Stimulated activated CD4-positive, alpha-beta T cell treated with anti-CD3 and anti-CD28 coated beads, Interleukin-1b, Interleukin-23, amount 100 ng/mL, for 4 hours (primary cell): ENCODE results near the gene ZNF20.
"Not testable (repeated sequence)": the region's sequence is repeated elsewhere in the genome, so short reads cannot be mapped to it uniquely, and the experiment has no call there.

Experiments
- DNase-seq, 2 donors: peaks; one replicate each; pipeline ENCODE4 v3.0.0-alpha.2; 2020; ENCODE audit warnings: low read depth in 2 of 2

ZNF20 gene

DNA sequence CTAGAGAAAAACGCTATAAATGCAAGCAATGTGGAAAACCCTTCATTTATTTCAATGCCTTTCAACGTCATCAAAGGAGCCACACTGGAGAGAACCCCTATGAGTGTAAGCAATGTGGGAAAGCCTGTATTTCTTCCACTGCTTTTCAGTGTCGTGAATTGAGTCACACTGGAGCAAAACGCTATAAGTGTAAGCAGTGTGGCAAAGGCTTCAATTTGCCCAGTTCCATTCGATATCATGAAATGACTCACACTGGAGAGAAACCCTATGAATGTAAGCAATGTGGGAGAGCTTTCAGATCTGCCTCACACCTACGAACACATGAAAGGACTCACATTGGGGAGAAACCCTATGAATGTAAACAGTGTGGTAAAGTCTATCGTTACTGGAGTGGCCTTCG is 27.4 kb downstream of the ZNF20 start:
- DNase-seq = no peak

GRCh38 chr19:12111943-12112637 is 28.1 kb downstream of the ZNF20 start:
- no peak for DNase-seq

- no peak for DNase-seq
Measured at GRCh38 chr19:12111176-12111575, 29.0 kb downstream of the ZNF20 start.

DNA sequence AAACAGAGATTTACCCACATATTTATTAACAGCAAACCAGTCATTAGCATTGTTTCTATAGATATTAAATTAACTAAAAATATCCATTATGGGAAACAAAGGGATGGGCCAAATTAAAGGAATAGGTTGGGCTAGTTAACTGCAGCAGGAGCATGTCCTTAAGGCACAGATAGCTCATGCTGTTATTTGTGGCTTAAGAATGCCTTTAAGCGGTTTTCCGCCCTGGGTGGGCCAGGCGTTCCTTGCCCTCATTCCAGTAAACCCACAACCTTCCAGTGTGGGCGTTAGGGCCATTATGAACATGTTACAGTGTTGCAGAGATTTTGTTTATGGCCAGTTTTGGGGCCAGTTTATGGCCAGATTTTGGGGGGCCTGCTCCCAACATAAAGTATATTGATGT is 36.2 kb downstream of the ZNF20 start:
- DNase-seq = not testable (repeated sequence)

- DNase-seq = no peak
Measured at GRCh38 chr19:12098040-12098439, 42.1 kb downstream of the ZNF20 start.

DNA sequence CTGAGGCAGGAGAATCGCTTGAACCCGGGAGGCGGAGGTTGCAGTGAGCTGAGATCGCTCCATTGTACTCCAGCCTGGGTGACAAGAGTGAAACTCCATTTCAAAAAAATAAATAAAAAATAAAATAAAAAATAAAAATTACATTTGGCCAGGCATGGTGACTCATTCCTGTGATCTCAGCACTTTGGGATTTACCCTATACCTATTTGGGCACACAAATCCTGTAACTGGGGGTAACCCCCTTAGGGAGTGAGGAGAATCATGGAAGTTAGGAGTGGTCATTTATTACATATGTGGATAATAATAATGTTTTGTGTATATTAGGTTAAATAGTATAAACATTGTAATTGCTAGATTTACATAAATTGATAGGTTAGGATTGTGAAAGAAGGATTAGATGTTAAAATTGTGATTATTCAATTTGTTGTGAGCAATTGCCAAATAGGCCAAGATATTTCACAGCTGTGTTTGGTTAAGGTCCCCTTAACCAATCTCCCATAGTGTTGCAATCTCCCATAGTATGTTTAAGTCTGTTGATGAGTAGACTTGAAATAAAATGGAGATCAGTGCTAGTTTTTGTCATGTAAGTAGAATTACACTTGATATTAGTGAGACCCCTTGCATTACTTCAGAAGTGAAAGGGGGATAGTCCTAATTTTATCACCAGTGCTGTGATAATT is 44.9 kb downstream of the ZNF20 start:
- no peak for DNase-seq

GRCh38 chr19:12093777-12094176 is 46.4 kb downstream of the ZNF20 start:
- no peak for DNase-seq

DNA sequence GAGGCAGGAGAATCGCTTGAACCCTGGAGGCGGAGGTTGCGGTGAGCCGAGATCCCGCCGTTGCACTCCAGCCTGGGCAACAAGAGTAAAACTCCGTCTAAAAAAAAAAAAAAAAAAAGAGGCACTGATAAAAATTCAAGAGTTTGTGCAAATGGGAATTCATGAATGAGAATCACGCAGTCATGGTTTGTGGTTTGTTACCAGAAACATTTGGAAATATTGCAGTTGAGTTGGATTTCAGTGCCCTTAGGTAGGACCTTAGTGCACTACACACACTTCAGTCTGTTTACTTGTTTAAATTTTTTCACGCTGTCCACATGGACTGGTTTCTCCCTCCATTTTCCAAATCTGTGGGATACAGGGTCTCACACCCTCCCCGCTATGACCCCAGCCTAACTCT is 47.2 kb downstream of the ZNF20 start:
- no peak for DNase-seq

DNA sequence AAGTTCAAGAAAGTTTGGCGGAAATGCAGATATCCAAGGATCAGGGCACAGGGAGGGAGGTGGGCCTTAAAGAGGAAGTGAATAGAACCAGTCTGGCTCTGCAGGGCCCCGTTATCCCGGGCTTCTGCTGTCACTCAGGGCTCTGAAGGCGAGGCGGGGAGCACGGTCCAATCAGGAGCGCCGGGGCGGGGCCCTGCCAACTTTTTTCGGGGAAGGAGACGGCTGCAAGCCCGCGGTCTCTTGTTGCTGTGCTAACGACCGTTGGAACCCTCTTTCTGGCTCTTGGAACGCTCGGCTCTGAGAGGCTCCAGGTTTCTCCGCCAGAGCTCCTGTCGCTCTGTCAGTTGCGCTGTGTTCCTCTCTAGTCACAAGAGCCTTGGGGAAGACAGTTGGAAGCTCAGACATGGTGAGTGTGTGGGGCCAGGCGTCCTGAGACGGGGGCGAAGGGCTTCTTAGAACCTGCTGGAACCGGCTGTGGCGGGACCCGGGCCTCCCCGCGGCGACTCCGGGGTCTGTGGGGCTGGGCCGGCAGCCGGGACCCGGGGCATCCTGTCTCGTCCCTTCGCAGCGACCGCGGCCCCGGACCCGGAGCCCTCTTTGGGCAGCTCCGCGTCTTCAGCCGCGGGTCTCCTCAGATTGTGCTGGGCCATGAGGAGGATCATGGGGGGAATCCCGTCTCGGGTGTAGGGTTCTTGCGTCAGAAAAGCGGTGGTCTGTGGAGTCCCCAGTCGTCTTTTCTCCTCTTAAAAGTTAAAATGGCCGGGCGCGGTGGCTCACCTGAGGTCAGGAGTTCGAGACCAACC is 47.9 kb downstream of the ZNF20 start:
- peak; percentile 4 to 55 for DNase-seq

DNA sequence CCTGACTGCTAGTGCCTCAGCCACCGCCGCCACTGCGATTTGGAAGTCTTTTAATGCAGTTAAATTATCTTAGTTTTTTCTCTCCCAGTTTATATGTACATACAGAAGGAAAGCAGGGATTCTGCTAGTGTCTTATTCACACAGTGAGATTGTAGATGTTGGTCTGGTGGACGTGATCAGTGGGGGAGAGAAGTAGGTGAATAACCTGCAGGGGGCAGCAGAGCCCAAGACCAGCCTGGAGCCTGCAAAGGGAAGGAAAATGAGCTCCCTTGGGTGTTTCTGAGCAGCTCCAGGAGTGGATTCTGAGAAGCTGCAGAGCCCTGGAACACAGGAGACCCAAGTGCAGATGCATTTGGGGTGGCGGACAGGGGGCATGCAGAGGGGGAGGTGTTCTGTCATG is 49.3 kb downstream of the ZNF20 start:
- peak; percentile 42 to 54 for DNase-seq

- DNase-seq = no peak
Measured at GRCh38 chr19:12085074-12085818, 54.9 kb downstream of the ZNF20 start.

DNA sequence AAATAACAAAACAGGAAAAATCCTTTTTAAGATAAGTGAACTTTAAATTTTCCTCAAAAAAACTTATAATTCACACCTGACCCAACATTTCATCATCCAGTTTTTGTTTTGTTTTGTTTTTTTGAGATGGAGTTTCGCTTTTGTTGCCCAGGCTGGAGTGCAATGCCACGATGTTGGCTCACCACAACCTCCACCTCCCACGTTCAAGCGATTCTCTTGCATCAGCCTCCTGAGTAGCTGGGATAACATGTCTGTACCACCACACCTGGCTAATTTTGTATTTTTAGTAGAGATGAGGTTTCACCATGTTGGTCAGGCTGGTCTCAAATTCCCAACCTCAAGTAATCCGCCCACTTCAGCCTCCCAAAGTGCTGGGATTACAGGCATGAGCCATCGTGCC is 56.8 kb downstream of the ZNF20 start:
- not testable (repeated sequence) for DNase-seq
